Urinary bladder (tissue), 4 donors: ENCODE results near the gene ZDHHC20. TPM values are rescaled to one million over a fixed set of nuclear protein-coding genes. Genes with fewer than 3 reads are reported as not detected.

Source experiments
- DNase-seq: peaks from one replicate; pipeline ENCODE4 v3.0.0-alpha.2; 2015; ENCODE audit errors: extremely low spot score
- H3K27ac ChIP-seq: one replicate; pipeline ENCODE4 v1.5.1; 2013; ENCODE audit warnings: low read depth, mild to moderate bottlenecking, moderate library complexity
- H3K36me3 ChIP-seq: one replicate; pipeline ENCODE4 v1.6.1; 2013; ENCODE audit warnings: mild to moderate bottlenecking, moderate library complexity; ENCODE audit not compliant: insufficient read depth
- H3K4me1 ChIP-seq: one replicate; pipeline ENCODE4 v1.6.1; 2013; ENCODE audit warnings: mild to moderate bottlenecking, moderate library complexity; ENCODE audit not compliant: insufficient read depth
- H3K4me3 ChIP-seq: one replicate; pipeline ENCODE4 v1.5.1; 2013; ENCODE audit warnings: low read depth, low read length
- WGBS: extraction: QIAGEN DNeasy Blood & Tissue Kit; methylation state at CpG from one replicate; pipeline ENCODE4 v1.1.7; 2013; 5-methylcytosine and 5-hydroxymethylcytosine counted together
- polyA plus RNA-seq: library from polyadenylated mRNA; stranded (reverse); fragments of 200-250 nt; gene quantifications from one replicate; pipeline ENCODE4 v1.2.3, GENCODE V29; 2013
- total RNA-seq: library from RNA; depleted of rRNA; stranded (reverse); fragments of >200 nt; gene quantifications from one replicate; pipeline ENCODE4 v1.2.3, GENCODE V29; 2014
- donor health status: healthy with polysubstance abuse.
- donor health status: healthy.

ZDHHC20 gene
- total and polyA plus RNA-seq, 2 donors, result 30.1 to 209 TPM

GRCh38 chr13:21341637-21342422 is 117.3 kb downstream of the ZDHHC20 start:
- Histone ChIP-seq H3K4me1 (no peaks in the 10 kb centered on the region), H3K36me3 (no peaks in the 10 kb centered on the region), H3K27ac (no peak overlapping the region), H3K4me3 (no peak overlapping the region)
- 77% methylated on average over 19 of the region's 19 CpGs for WGBS
- no peak for DNase-seq

- no peak for DNase-seq
- WGBS, result 24% methylated on average over 4 of the region's 4 CpGs
- Histone ChIP-seq H3K27ac (no peak overlapping the region), H3K4me1 (no peaks in the 10 kb centered on the region), H3K4me3 (no peak overlapping the region), H3K36me3 (no peaks in the 10 kb centered on the region)
Measured at GRCh38 chr13:21338639-21339278, 120.3 kb downstream of the ZDHHC20 start.

- no peaks in the 10 kb centered on the region for H3K36me3 ChIP-seq
- 78% methylated on average over 6 of the region's 6 CpGs for WGBS
- H3K4me1 ChIP-seq, result no peaks in the 10 kb centered on the region
- no peak for DNase-seq
- H3K4me3 ChIP-seq, result no peak overlapping the region
- no peak overlapping the region for H3K27ac ChIP-seq
Measured at GRCh38 chr13:21338156-21338555, 120.9 kb downstream of the ZDHHC20 start.

GRCh38 chr13:21336609-21337349 is 122.3 kb downstream of the ZDHHC20 start:
- H3K27ac ChIP-seq, result no peak overlapping the region
- DNase-seq, result no peak
- no peaks in the 10 kb centered on the region for H3K4me1 ChIP-seq
- H3K36me3 ChIP-seq, result no peaks in the 10 kb centered on the region
- no peak overlapping the region for H3K4me3 ChIP-seq
- WGBS, result 72% methylated on average over 10 of the region's 10 CpGs

GRCh38 chr13:21333186-21333585 is 125.9 kb downstream of the ZDHHC20 start:
- Histone ChIP-seq H3K27ac (no peak overlapping the region), H3K4me3 (no peak overlapping the region), H3K4me1 (no peaks in the 10 kb centered on the region), H3K36me3 (no peaks in the 10 kb centered on the region)
- no peak for DNase-seq
- WGBS, result 67% methylated on average over 2 of the region's 2 CpGs

- Histone ChIP-seq H3K4me1 (peaks cover 2% of the 10 kb centered on the region), H3K4me3 (no peak overlapping the region), H3K27ac (no peak overlapping the region), H3K36me3 (no peaks in the 10 kb centered on the region)
- 59% methylated on average over 8 of the region's 8 CpGs for WGBS
- DNase-seq, result no peak
Measured at GRCh38 chr13:21330126-21330861, 128.8 kb downstream of the ZDHHC20 start.

- Histone ChIP-seq H3K4me3 (no peak overlapping the region), H3K4me1 (peaks cover 2% of the 10 kb centered on the region), H3K27ac (no peak overlapping the region), H3K36me3 (no peaks in the 10 kb centered on the region)
- DNase-seq, result no peak
- WGBS, result 71% methylated on average over 6 of the region's 6 CpGs
Measured at GRCh38 chr13:21328836-21329477, 130.1 kb downstream of the ZDHHC20 start.

GRCh38 chr13:21328201-21328600 is 130.9 kb downstream of the ZDHHC20 start:
- H3K4me1 ChIP-seq, result peaks cover 2% of the 10 kb centered on the region
- H3K4me3 ChIP-seq, result no peak overlapping the region
- H3K27ac ChIP-seq, result no peak overlapping the region
- no peak for DNase-seq
- WGBS, result 65% methylated on average over 6 of the region's 6 CpGs
- H3K36me3 ChIP-seq, result no peaks in the 10 kb centered on the region

GRCh38 chr13:21326155-21327031 is 132.7 kb downstream of the ZDHHC20 start:
- H3K4me3 ChIP-seq, result peak overlapping the region; percentile 24
- 15% methylated on average over 52 of the region's 52 CpGs for WGBS
- no peak overlapping the region for H3K27ac ChIP-seq
- H3K36me3 ChIP-seq, result no peaks in the 10 kb centered on the region
- H3K4me1 ChIP-seq, result peaks cover 2% of the 10 kb centered on the region
- no peak for DNase-seq

GRCh38 chr13:21324803-21325202 is 134.3 kb downstream of the ZDHHC20 start:
- H3K36me3 ChIP-seq, result no peaks in the 10 kb centered on the region
- WGBS, result 55% methylated on average over 3 of the region's 3 CpGs
- no peak overlapping the region for H3K27ac ChIP-seq
- DNase-seq, result no peak
- H3K4me3 ChIP-seq, result no peak overlapping the region
- peaks cover 2% of the 10 kb centered on the region for H3K4me1 ChIP-seq

GRCh38 chr13:21322988-21323387 is 136.1 kb downstream of the ZDHHC20 start:
- no peak for DNase-seq
- no peak overlapping the region for H3K27ac ChIP-seq
- H3K36me3 ChIP-seq, result no peaks in the 10 kb centered on the region
- H3K4me3 ChIP-seq, result no peak overlapping the region
- WGBS, result 0% methylated on average over 3 of the region's 3 CpGs
- H3K4me1 ChIP-seq, result peaks cover 2% of the 10 kb centered on the region
